Endothelial cell of umbilical vein (primary cell): ENCODE measurements around the gene FAM187B.

ENCODE experiments used
- EZH2 ChIP-seq: IDR thresholded peaks from 2 replicates; pipeline ENCODE4 v1.6.1; 2012; ENCODE audit warnings: borderline replicate concordance, low read depth, mild to moderate bottlenecking, moderate library complexity, low read length, inconsistent platforms; ENCODE audit not compliant: severe bottlenecking
- POLR2A ChIP-seq: IDR thresholded peaks from 2 replicates; pipeline ENCODE4 v1.6.1; 2012; ENCODE audit warnings: low read depth, mild to moderate bottlenecking, control low read depth, low read length
- POLR2AphosphoS5 ChIP-seq: IDR thresholded peaks from 2 replicates; pipeline ENCODE4 v1.6.1; 2012; ENCODE audit warnings: low read depth, mild to moderate bottlenecking, control low read depth, low read length, moderate library complexity; ENCODE audit not compliant: insufficient read depth
- TF ChIP-seq, protein P1 (sequence below), 2 donors: IDR thresholded peaks; 1 replicate in 1 of 2; 2 replicates in 1 of 2; pipeline ENCODE4 v1.5.1; 2011; ENCODE audit warnings: low read length in 2 of 2, mild to moderate bottlenecking in 2 of 2, moderate library complexity in 2 of 2, control low read depth in 1 of 2, inconsistent platforms in 1 of 2, low read depth in 1 of 2; ENCODE audit not compliant: insufficient read depth in 1 of 2; ENCODE audit errors: extremely low read depth in 1 of 2

DNA sequence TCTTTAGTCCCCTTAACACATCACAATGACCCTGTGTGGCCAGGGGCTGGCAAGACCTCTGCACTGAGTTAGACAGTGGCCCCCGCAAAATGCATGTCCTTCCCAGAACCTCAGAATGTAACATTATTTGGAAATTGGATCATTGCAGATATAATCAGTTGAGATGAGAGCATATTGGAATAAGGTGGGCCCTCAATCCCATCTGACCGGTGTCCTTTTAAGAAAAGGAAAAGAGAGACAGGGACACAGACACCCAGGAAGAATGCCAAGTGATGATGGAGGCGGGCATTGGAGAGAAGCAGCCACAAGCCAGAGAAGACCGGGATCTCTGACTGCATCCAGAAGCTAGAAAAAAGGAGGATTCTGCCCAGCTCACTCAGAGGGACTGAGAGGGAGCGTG, 1.8 kb downstream of the FAM187B start:
- TF ChIP-seq, protein P1, sequence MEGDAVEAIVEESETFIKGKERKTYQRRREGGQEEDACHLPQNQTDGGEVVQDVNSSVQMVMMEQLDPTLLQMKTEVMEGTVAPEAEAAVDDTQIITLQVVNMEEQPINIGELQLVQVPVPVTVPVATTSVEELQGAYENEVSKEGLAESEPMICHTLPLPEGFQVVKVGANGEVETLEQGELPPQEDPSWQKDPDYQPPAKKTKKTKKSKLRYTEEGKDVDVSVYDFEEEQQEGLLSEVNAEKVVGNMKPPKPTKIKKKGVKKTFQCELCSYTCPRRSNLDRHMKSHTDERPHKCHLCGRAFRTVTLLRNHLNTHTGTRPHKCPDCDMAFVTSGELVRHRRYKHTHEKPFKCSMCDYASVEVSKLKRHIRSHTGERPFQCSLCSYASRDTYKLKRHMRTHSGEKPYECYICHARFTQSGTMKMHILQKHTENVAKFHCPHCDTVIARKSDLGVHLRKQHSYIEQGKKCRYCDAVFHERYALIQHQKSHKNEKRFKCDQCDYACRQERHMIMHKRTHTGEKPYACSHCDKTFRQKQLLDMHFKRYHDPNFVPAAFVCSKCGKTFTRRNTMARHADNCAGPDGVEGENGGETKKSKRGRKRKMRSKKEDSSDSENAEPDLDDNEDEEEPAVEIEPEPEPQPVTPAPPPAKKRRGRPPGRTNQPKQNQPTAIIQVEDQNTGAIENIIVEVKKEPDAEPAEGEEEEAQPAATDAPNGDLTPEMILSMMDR (IDR thresholded peaks at IDR 0.05; ENCODE audit: extremely low read depth in 1 of 2, insufficient read depth in 1 of 2, low read depth in 1 of 2, low read length in 2 of 2) = no peak
- no peak for TF ChIP-seq POLR2AphosphoS5
- no peak for TF ChIP-seq POLR2A
- no peak for TF ChIP-seq EZH2
